B cell (primary cell): ENCODE measurements around the gene PNPLA1. TPM values are rescaled to one million over a fixed set of nuclear protein-coding genes. Genes with fewer than 3 reads are reported as not detected.

ENCODE experiments used
- ATAC-seq: fragments of 200-7000 bp; cut with Tn5 transposase; one replicate; pipeline ENCODE4 v1.10.0; 2021; ENCODE audit warnings: low read depth, mild to moderate bottlenecking, moderate number of reproducible peaks, moderate library complexity
- CTCF ChIA-PET: fragments of 350-600 bp; sonication (Branson Sonifier 250); formaldehyde crosslinking; loops from one replicate; lab custom pipeline; 2021; ENCODE audit warnings: antibody characterized with exemption, inconsistent platforms; lab: Charles Lee
- POLR2A ChIA-PET: fragments of 350-600 bp; sonication (Branson Sonifier 250); formaldehyde crosslinking; loops from one replicate; lab custom pipeline; 2021; ENCODE audit warnings: antibody characterized with exemption; lab: Charles Lee
- DNase-seq: peaks from one replicate; pipeline ENCODE4 v3.0.0; 2013
- H2AFZ ChIP-seq: 2 replicates; pipeline ENCODE4 v1.6.1; 2012; ENCODE audit warnings: mild to moderate bottlenecking, low read depth, low read length; ENCODE audit not compliant: insufficient read depth, poor library complexity, severe bottlenecking
- H3K27ac ChIP-seq, 2 donors: 1 replicate in 1 of 2; 2 replicates in 1 of 2; pipeline ENCODE4 v1.5.1; 2012 to 2013; ENCODE audit warnings: low read length in 2 of 2, mild to moderate bottlenecking in 2 of 2, moderate library complexity in 1 of 2
- H3K27me3 ChIP-seq, 4 experiments: fragments of 200-600 bp in 1 of 4; sonication (generic) in 1 of 4; replicated peaks in 1 of 4; 1 replicate in 2 of 4; 2 replicates in 2 of 4; pipeline versions ENCODE4 v1.6.1 to v1.7.0; 2013 to 2016; ENCODE audit warnings: low read length in 3 of 4, mild to moderate bottlenecking in 2 of 4, mixed read lengths in 1 of 4, moderate library complexity in 1 of 4; ENCODE audit not compliant: insufficient read depth in 4 of 4, control insufficient read depth in 3 of 4; ENCODE audit errors: control extremely low read depth in 1 of 4
- H3K36me3 ChIP-seq, 2 experiments: replicated peaks in 1 of 2; 1 replicate in 1 of 2; 2 replicates in 1 of 2; pipeline versions ENCODE4 v1.6.1 to v1.7.1; 2013; ENCODE audit warnings: low read length in 1 of 2; ENCODE audit not compliant: insufficient read depth in 2 of 2, control insufficient read depth in 1 of 2; ENCODE audit errors: control extremely low read depth in 1 of 2, extremely low read depth in 1 of 2
- H3K4me1 ChIP-seq, 2 donors: fragments of 200-600 bp in 1 of 2; sonication (generic) in 1 of 2; 1 replicate in 1 of 2; 2 replicates in 1 of 2; pipeline versions ENCODE4 v1.5.1 to v1.6.1; 2013 to 2017; ENCODE audit warnings: low read length in 2 of 2; ENCODE audit not compliant: control insufficient read depth in 2 of 2, insufficient read depth in 2 of 2
- H3K4me2 ChIP-seq: replicated peaks from 2 replicates; pipeline ENCODE3; 2012; ENCODE audit warnings: mild to moderate bottlenecking, low read depth, low read length; ENCODE audit not compliant: poor library complexity, severe bottlenecking
- H3K4me3 ChIP-seq, 5 experiments: fragments of 200-600 bp in 1 of 5; sonication (generic) in 1 of 5; 1 replicate in 3 of 5; 2 replicates in 2 of 5; pipeline versions ENCODE4 v1.5.1 to v1.7.0; 2011 to 2016; ENCODE audit warnings: low read length in 4 of 5, mild to moderate bottlenecking in 4 of 5, low read depth in 2 of 5, control low read depth in 1 of 5, moderate library complexity in 1 of 5; ENCODE audit not compliant: insufficient read depth in 1 of 5; ENCODE audit errors: control extremely low read depth in 1 of 5, extremely low read depth in 1 of 5
- H3K79me2 ChIP-seq: fragments of 200-600 bp; sonication (generic); one replicate; pipeline ENCODE4 v1.6.0; 2016; ENCODE audit warnings: low read length; ENCODE audit not compliant: control insufficient read depth, insufficient read depth
- H3K9ac ChIP-seq: fragments of 200-600 bp; sonication (generic); 2 replicates; pipeline ENCODE4 v1.6.1; 2017; ENCODE audit warnings: mild to moderate bottlenecking, low read length, moderate library complexity
- H3K9me3 ChIP-seq, 3 donors: one replicate each; pipeline versions ENCODE4 v1.6.1 to v1.7.1; 2013; ENCODE audit warnings: low read length in 2 of 3; ENCODE audit not compliant: control insufficient read depth in 2 of 3, insufficient read depth in 1 of 3; ENCODE audit errors: control extremely low read depth in 1 of 3
- H4K20me1 ChIP-seq: 2 replicates; pipeline ENCODE4 v1.6.0; 2012; ENCODE audit warnings: mild to moderate bottlenecking, low read length; ENCODE audit not compliant: insufficient read depth, control insufficient read depth, poor library complexity, severe bottlenecking
- H3K27ac Mint-ChIP-seq: one replicate; pipeline ENCODE4 v1.8.0; 2021; ENCODE audit warnings: mixed read lengths
- H3K27me3 Mint-ChIP-seq: one replicate; pipeline ENCODE4 v1.8.0; 2021; ENCODE audit warnings: mixed read lengths
- H3K4me1 Mint-ChIP-seq: one replicate; pipeline ENCODE4 v1.8.0; 2021; ENCODE audit warnings: mixed read lengths
- H3K4me3 Mint-ChIP-seq: one replicate; pipeline ENCODE4 v1.8.0; 2021; ENCODE audit warnings: mixed read lengths
- H3K9me3 Mint-ChIP-seq: one replicate; pipeline ENCODE4 v1.8.0; 2022; ENCODE audit warnings: mixed read lengths; ENCODE audit not compliant: insufficient read depth
- CTCF ChIP-seq: fragments of 200-600 bp; IDR thresholded peaks from one replicate; pipeline ENCODE4 v1.8.0; 2022; ENCODE audit warnings: antibody characterized with exemption, mild to moderate bottlenecking
- EZH2 ChIP-seq: IDR thresholded peaks from 2 replicates; pipeline ENCODE4 v1.6.1; 2012; ENCODE audit warnings: borderline replicate concordance, low read depth, mild to moderate bottlenecking, moderate library complexity, low read length; ENCODE audit not compliant: insufficient read depth, poor library complexity, severe bottlenecking
- WGBS: methylation state at CpG from one replicate; pipeline ENCODE4 v1.1.5; 2013; ENCODE audit warnings: missing lambda C conversion rate; ENCODE audit not compliant: insufficient coverage; 5-methylcytosine and 5-hydroxymethylcytosine counted together
- intact Hi-C: fragments of 100-400 bp; cut with micrococcal nuclease; formaldehyde crosslinking; loops from one replicate; pipeline ENCODE4 v1.10.0; 2022
- polyA plus RNA-seq: library from polyadenylated mRNA; depleted of rRNA; stranded (reverse); fragments of >200 nt; gene quantifications from 2 replicates; pipeline ENCODE4 v1.2.3, GENCODE V29; 2012
- total RNA-seq, 2 donors: library from RNA; stranded (reverse); fragments of 120-200 nt in 1 of 2; gene quantifications; 1 replicate in 1 of 2; 2 replicates in 1 of 2; pipeline versions ENCODE4 v1.2.3 to v1.2.4, GENCODE V29; 2013 to 2022

The PNPLA1 gene
- total and polyA plus RNA-seq, 2 donors (not counting 1 experiment from before 2014, with no cell fraction given) = 0.12 TPM; not detected in 1

GRCh38 chr6:36333931-36334725 is 64.3 kb downstream of the PNPLA1 start:
- TF ChIP-seq EZH2 = no peak
- TF ChIP-seq CTCF = no peak
- Histone ChIP-seq H3K4me1 (peaks cover 10 to 16% of the 10 kb centered on the region in 2 donors), H3K9me3 (no peaks in the 10 kb centered on the region), H2AFZ (no peak overlapping the region), H3K4me2 (no peak overlapping the region), H3K9ac (no peak overlapping the region), H3K36me3 (no peaks in the 10 kb centered on the region), H3K4me3 (no peak overlapping the region), H3K79me2 (no peaks in the 10 kb centered on the region), H3K27me3 (peaks cover 0 to 12% (median 0%) of the 10 kb centered on the region in 4 experiments), H3K27ac (no peak overlapping the region), H4K20me1 (no peaks in the 10 kb centered on the region)
- Mint-ChIP-seq H3K27me3 (peaks cover 30% of the 10 kb centered on the region), H3K9me3 (no peaks in the 10 kb centered on the region), H3K27ac (no peak overlapping the region), H3K4me3 (no peak overlapping the region), H3K4me1 (peaks cover 15% of the 10 kb centered on the region)
- ChIA-PET CTCF (interaction anchor here (1.4 kb wide), 1 partner anchor 13 kb away, joined by 3 read pairs; no protein-coding TSS in a partner anchor), POLR2A (no interaction called here)
- DNase-seq = no peak
- ATAC-seq = no peak
- intact Hi-C loops = no loop called here
- WGBS = 52% methylated on average over 18 of the region's 20 CpGs

- 85% methylated on average over 12 of the region's 14 CpGs for WGBS
- DNase-seq (no peak), ATAC-seq (no peak)
- peaks cover 10 to 16% of the 10 kb centered on the region in 2 donors for H3K4me1 ChIP-seq
- Mint-ChIP-seq H3K4me3 (no peak overlapping the region), H3K4me1 (peaks cover 15% of the 10 kb centered on the region), H3K9me3 (no peaks in the 10 kb centered on the region), H3K27ac (no peak overlapping the region), H3K27me3 (peaks cover 36% of the 10 kb centered on the region)
- no peaks in the 10 kb centered on the region for H3K36me3 ChIP-seq
- no peaks in the 10 kb centered on the region for H3K79me2 ChIP-seq
- ChIA-PET CTCF (interaction anchor here (1.4 kb wide), 1 partner anchor 13 kb away, joined by 3 read pairs; no protein-coding TSS in a partner anchor), POLR2A (no interaction called here)
- H3K4me3 ChIP-seq = no peak overlapping the region
- no peak overlapping the region for H3K9ac ChIP-seq
- no peak overlapping the region for H3K4me2 ChIP-seq
- H3K27ac ChIP-seq = no peak overlapping the region
- no peak overlapping the region for H2AFZ ChIP-seq
- H4K20me1 ChIP-seq = no peaks in the 10 kb centered on the region
- intact Hi-C loops = no loop called here
- peaks cover 0 to 15% (median 0%) of the 10 kb centered on the region in 4 experiments for H3K27me3 ChIP-seq
- TF ChIP-seq CTCF (no peak), EZH2 (no peak)
- no peaks in the 10 kb centered on the region for H3K9me3 ChIP-seq
Measured at GRCh38 chr6:36334832-36335459, 65.1 kb downstream of the PNPLA1 start.
